GM12878 (cell line): ENCODE data around the gene PROZ. TPM values are rescaled to one million over a fixed set of nuclear protein-coding genes. Genes with fewer than 3 reads are reported as not detected.

ENCODE experiments used
- ATAC-seq: fragments of 200-7000 bp; cut with Tn5 transposase; 3 replicates; pipeline ENCODE4 v1.9.1; 2020; ENCODE audit warnings: mild to moderate bottlenecking, moderate library complexity
- BruUV-seq: library from RNA; stranded (reverse); fragments of 400-500 nt; replicated peaks from 2 replicates; lab custom pipeline; 2021; lab: Mats Ljungman, UMichigan
- CTCF ChIA-PET: fragments of 300-600 bp; sonication (Branson Sonifier 250); formaldehyde crosslinking; extraction: SDS; loops from one replicate; lab custom pipeline; 2021; ENCODE audit warnings: inconsistent platforms; lab: Yijun Ruan, JAX
- POLR2A ChIA-PET: fragments of 350-600 bp; formaldehyde crosslinking; extraction: SDS; loops from one replicate; lab custom pipeline; 2021; ENCODE audit warnings: inconsistent platforms; lab: Charles Lee
- RAD21 ChIA-PET: fragments of 300-600 bp; sonication (Branson Sonifier 250); formaldehyde crosslinking; loops from one replicate; lab custom pipeline; 2023; ENCODE audit warnings: antibody characterized with exemption; ENCODE audit not compliant: unreplicated experiment; lab: Charles Lee
- SMC1A ChIA-PET: fragments of 300-600 bp; sonication (Branson Sonifier 250); formaldehyde crosslinking; loops from one replicate; lab custom pipeline; 2023; ENCODE audit not compliant: unreplicated experiment, uncharacterized antibody; lab: Charles Lee
- DNase-seq: peaks from one replicate; pipeline ENCODE4 v3.0.0-alpha.2; 2011; ENCODE audit warnings: low read depth, low spot score
- FAIRE-seq: peaks from 3 replicates; lab custom pipeline; 2011; peaks lifted over from hg19 to GRCh38; lab: Jason Lieb, UNC
- H2AFZ ChIP-seq: 2 replicates; pipeline ENCODE4 v1.6.0; 2011; ENCODE audit warnings: low read depth, low read length, control low read depth; ENCODE audit not compliant: control insufficient read depth
- H3K27ac ChIP-seq: 2 replicates; pipeline ENCODE4 v1.5.1; 2011; ENCODE audit warnings: control low read depth; ENCODE audit not compliant: control insufficient read depth, insufficient read depth
- H3K27me3 ChIP-seq, 2 experiments: replicated peaks in 1 of 2; 2 replicates each; pipeline versions ENCODE4 v1.6.0 to v1.6.1; 2011; ENCODE audit warnings: low read length in 1 of 2; ENCODE audit not compliant: control insufficient read depth in 2 of 2, insufficient read depth in 2 of 2
- H3K36me3 ChIP-seq, 2 experiments: 2 replicates each; pipeline ENCODE4 v1.5.1; 2011; ENCODE audit warnings: low read length in 1 of 2; ENCODE audit not compliant: control insufficient read depth in 2 of 2, insufficient read depth in 2 of 2
- H3K4me1 ChIP-seq: 2 replicates; pipeline ENCODE4 v1.6.1; 2011; ENCODE audit warnings: mild to moderate bottlenecking, low read length, moderate library complexity, mixed read lengths; ENCODE audit not compliant: control insufficient read depth, insufficient read depth
- H3K4me2 ChIP-seq: 2 replicates; pipeline ENCODE4 v1.6.0; 2011; ENCODE audit warnings: control low read depth; ENCODE audit not compliant: control insufficient read depth, insufficient read depth
- H3K4me3 ChIP-seq: fragments of 200-600 bp; sonication (generic); 2 replicates; pipeline ENCODE4 v1.5.1; 2016
- H3K79me2 ChIP-seq: 2 replicates; pipeline ENCODE4 v1.6.0; 2011; ENCODE audit warnings: low read length; ENCODE audit not compliant: control insufficient read depth, insufficient read depth
- H3K9ac ChIP-seq: 2 replicates; pipeline ENCODE4 v1.8.0; 2011; ENCODE audit warnings: low read length, control low read depth, mixed read lengths; ENCODE audit not compliant: control insufficient read depth, insufficient read depth
- H3K9me3 ChIP-seq: replicated peaks from 3 replicates; pipeline ENCODE4 v1.5.1; 2011; ENCODE audit warnings: mild to moderate bottlenecking, low read length; ENCODE audit not compliant: control insufficient read depth, insufficient read depth
- H4K20me1 ChIP-seq: 2 replicates; pipeline ENCODE4 v1.6.0; 2011; ENCODE audit not compliant: control insufficient read depth, insufficient read depth
- DPF2 ChIP-seq: fragments of 450-650 bp; IDR thresholded peaks from 2 replicates; pipeline ENCODE4 v1.6.1; 2017; ENCODE audit warnings: mild to moderate bottlenecking
- KLF5 ChIP-seq: fragments of 450-650 bp; IDR thresholded peaks from 2 replicates; pipeline ENCODE4 v1.6.1; 2014; ENCODE audit warnings: mild to moderate bottlenecking; ENCODE audit not compliant: partially characterized antibody
- MEF2B ChIP-seq: fragments of 450-650 bp; IDR thresholded peaks from 2 replicates; pipeline ENCODE4 v1.6.1; 2018; ENCODE audit warnings: mild to moderate bottlenecking, moderate library complexity; ENCODE audit not compliant: partially characterized antibody, poor library complexity, severe bottlenecking
- MYC ChIP-seq: IDR thresholded peaks from 2 replicates; pipeline ENCODE4 v1.6.1; 2011; ENCODE audit warnings: mild to moderate bottlenecking, low read length, moderate library complexity, inconsistent platforms; ENCODE audit not compliant: insufficient read depth, insufficient replicate concordance, insufficient read length, severe bottlenecking
- SMAD1 ChIP-seq: fragments of 450-650 bp; IDR thresholded peaks from 2 replicates; pipeline ENCODE4 v1.6.1; 2018; ENCODE audit warnings: mild to moderate bottlenecking, low read depth; ENCODE audit not compliant: partially characterized antibody
- TARDBP ChIP-seq: IDR thresholded peaks from 2 replicates; pipeline ENCODE4 v1.6.1; 2016; ENCODE audit warnings: borderline replicate concordance
- WRNIP1 ChIP-seq: IDR thresholded peaks from 2 replicates; pipeline ENCODE4 v1.6.1; 2011; ENCODE audit warnings: low read depth, low read length, improper control_type of control experiment, borderline replicate concordance
- ZSCAN29 ChIP-seq: fragments of 450-650 bp; IDR thresholded peaks from 2 replicates; pipeline ENCODE4 v1.6.1; 2017; ENCODE audit warnings: mild to moderate bottlenecking, moderate library complexity
- WGBS: methylation state at CpG from one replicate; pipeline ENCODE4 v1.1.6; 2016; ENCODE audit warnings: low lambda C conversion rate; ENCODE audit not compliant: insufficient replicate concordance, insufficient coverage; ENCODE audit errors: missing lambda C conversion rate; 5-methylcytosine and 5-hydroxymethylcytosine counted together
- in situ Hi-C: fragments of 300-500 bp; cut with MboI; formaldehyde crosslinking; loops from 9 replicates; pipeline ENCODE4 v1.14.3; 2018; ENCODE audit warnings: mixed read lengths
- intact Hi-C: fragments of 100-400 bp; cut with micrococcal nuclease; formaldehyde crosslinking; loops from one replicate; pipeline ENCODE4 v1.14.2; 2022; ENCODE audit not compliant: unreplicated experiment
- polyA plus RNA-seq, 11 experiments: library from polyadenylated mRNA; depleted of rRNA in 4 of 11; unstranded in 6 of 11; stranded (reverse) in 5 of 11; fragments of >200 nt; fragmentation: Nextera tagmentation in 4 of 11; fragmentation: Illumina TruSeq in 1 of 11; extraction: Ambion mirVana in 4 of 11; extraction: Trizol in 1 of 11; gene quantifications; 1 replicate in 1 of 11; 2 replicates in 10 of 11; pipeline versions ENCODE4 v1.2.1 to v1.2.3, GENCODE V29; 2011 to 2016; ENCODE audit warnings: inconsistent platforms in 2 of 11, missing spikeins in 2 of 11, low read depth in 1 of 11
- total RNA-seq, 4 experiments: library from RNA; depleted of rRNA in 3 of 4; stranded (reverse); fragments of >200 nt in 3 of 4; fragmentation: Illumina TruSeq in 1 of 4; extraction: Trizol in 1 of 4; gene quantifications; 2 replicates each; pipeline versions ENCODE4 v1.2.1 to v1.2.3, GENCODE V29; 2013 to 2021
- TF ChIP-seq, protein P1 (sequence below): IDR thresholded peaks from 2 replicates; pipeline ENCODE4 v1.6.1; 2012; ENCODE audit warnings: low read depth, low read length, improper control_type of control experiment
- TF ChIP-seq, protein P2 (sequence below): IDR thresholded peaks from 2 replicates; pipeline ENCODE4 v1.6.1; 2011; ENCODE audit warnings: low read depth, low read length, improper control_type of control experiment, borderline replicate concordance

Gene PROZ
- total and polyA plus RNA-seq, 10 of the 15 experiments (the other 5 are each of a cell fraction or from before 2014, with no cell fraction given): 0.07 to 0.24 (median 0.21) TPM; not detected in 7

DNA sequence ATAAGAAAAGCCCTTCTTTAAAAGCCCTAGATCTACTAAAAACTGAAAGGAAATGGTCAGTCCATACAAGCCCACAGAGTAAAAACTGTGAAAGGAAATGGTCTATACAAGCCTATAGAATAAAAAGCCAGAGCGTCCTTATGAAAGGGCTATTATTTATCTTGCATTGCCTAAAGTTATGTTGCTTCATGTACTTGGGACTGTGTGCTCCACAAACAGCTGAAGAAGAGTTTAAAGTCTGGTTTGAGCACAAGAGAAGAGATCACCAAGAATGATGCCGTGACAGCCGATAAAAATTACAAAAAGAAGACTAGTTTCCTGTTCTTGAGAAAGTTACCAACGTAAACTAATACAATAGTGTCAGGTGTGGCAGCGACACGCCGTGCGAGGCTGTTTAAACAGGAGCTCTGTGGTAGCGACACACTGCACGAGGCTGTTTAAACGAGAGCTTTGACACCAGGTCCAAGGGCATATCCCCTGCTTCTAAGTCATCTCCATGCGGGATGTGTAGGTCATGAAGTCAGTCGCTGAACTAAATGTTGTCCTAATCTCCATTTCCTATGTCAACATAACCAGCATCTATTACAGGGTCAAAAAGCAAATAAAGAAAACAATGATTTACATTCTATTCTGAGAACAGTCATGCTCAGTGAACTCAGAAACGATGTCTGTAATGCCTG is 25.1 kb downstream of the PROZ start:
- Histone ChIP-seq H3K27me3 (no peaks in the 10 kb centered on the region), H3K79me2 (no peaks in the 10 kb centered on the region; the same call in 1 of the 2 replicates), H3K36me3 (peaks cover 15 to 27% of the 10 kb centered on the region in 2 experiments), H3K27ac (no peak overlapping the region), H3K4me3 (no peak overlapping the region), H2AFZ (no peak overlapping the region), H4K20me1 (no peaks in the 10 kb centered on the region), H3K4me1 (peaks cover 13% of the 10 kb centered on the region), H3K4me2 (no peak overlapping the region), H3K9me3 (peaks cover 7% of the 10 kb centered on the region; the same call in 1 of the 3 replicates), H3K9ac (no peak overlapping the region)
- FAIRE-seq (no peak), DNase-seq (no peak), ATAC-seq (no peak)
- TSS peak; percentile 9 for BruUV-seq
- ChIA-PET CTCF (no interaction called here), POLR2A (no interaction called here), SMC1A (interaction anchor here (1.2 kb wide), 1 partner anchor 14 kb away, joined by 3 read pairs; no protein-coding TSS in a partner anchor), RAD21 (no interaction called here)
- intact Hi-C loops: no loop called here
- TF ChIP-seq KLF5: no peak
- TF ChIP-seq SMAD1: no peak
- TF ChIP-seq TARDBP: no peak
- TF ChIP-seq ZSCAN29: no peak
- TF ChIP-seq WRNIP1: no peak
- no peak for TF ChIP-seq MYC
- TF ChIP-seq, protein P1, sequence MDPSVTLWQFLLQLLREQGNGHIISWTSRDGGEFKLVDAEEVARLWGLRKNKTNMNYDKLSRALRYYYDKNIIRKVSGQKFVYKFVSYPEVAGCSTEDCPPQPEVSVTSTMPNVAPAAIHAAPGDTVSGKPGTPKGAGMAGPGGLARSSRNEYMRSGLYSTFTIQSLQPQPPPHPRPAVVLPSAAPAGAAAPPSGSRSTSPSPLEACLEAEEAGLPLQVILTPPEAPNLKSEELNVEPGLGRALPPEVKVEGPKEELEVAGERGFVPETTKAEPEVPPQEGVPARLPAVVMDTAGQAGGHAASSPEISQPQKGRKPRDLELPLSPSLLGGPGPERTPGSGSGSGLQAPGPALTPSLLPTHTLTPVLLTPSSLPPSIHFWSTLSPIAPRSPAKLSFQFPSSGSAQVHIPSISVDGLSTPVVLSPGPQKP: no peak
- TF ChIP-seq, protein P2, sequence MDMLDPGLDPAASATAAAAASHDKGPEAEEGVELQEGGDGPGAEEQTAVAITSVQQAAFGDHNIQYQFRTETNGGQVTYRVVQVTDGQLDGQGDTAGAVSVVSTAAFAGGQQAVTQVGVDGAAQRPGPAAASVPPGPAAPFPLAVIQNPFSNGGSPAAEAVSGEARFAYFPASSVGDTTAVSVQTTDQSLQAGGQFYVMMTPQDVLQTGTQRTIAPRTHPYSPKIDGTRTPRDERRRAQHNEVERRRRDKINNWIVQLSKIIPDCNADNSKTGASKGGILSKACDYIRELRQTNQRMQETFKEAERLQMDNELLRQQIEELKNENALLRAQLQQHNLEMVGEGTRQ: no peak
- no peak for TF ChIP-seq DPF2
- TF ChIP-seq MEF2B: no peak
- in situ Hi-C loops: no loop called here
- WGBS: 91% methylated on average over 14 of the region's 14 CpGs
